Cardiac muscle cell (in vitro differentiated cells and primary cell): ENCODE data around the gene TP53TG5. TPM values are rescaled to one million over a fixed set of nuclear protein-coding genes. Genes with fewer than 3 reads are reported as not detected.
A peak's percentile ranks its signal among the peaks of the same experiment; 100 is the strongest.

ENCODE experiments used
- DNase-seq, 2 donors: peaks; one replicate each; pipeline versions ENCODE4 v3.0.0 to v3.0.0-alpha.2; 2010 to 2017; ENCODE audit warnings: low read depth in 1 of 2, low spot score in 1 of 2
- H3K27ac ChIP-seq: fragments of 200-600 bp; sonication (generic); 2 replicates; pipeline ENCODE4 v1.5.1; 2016
- H3K27me3 ChIP-seq: fragments of 200-600 bp; sonication (generic); 2 replicates; pipeline ENCODE4 v1.6.0; 2016; ENCODE audit warnings: control low read depth
- H3K36me3 ChIP-seq: fragments of 200-600 bp; sonication (generic); 2 replicates; pipeline ENCODE4 v1.5.1; 2016; ENCODE audit warnings: control low read depth
- H3K4me1 ChIP-seq: fragments of 200-600 bp; sonication (generic); 2 replicates; pipeline ENCODE4 v1.8.1; 2017; ENCODE audit warnings: low read depth, mild to moderate bottlenecking, mixed run types
- H3K4me3 ChIP-seq: fragments of 200-600 bp; sonication (generic); 2 replicates; pipeline ENCODE4 v1.5.1; 2016; ENCODE audit warnings: mild to moderate bottlenecking
- H3K9me3 ChIP-seq: fragments of 200-600 bp; sonication (generic); 2 replicates; pipeline ENCODE4 v1.5.1; 2017; ENCODE audit warnings: low read depth, mild to moderate bottlenecking, control low read depth
- CTCF ChIP-seq: IDR thresholded peaks from 2 replicates; pipeline ENCODE4 v1.5.1; 2012; ENCODE audit warnings: low read depth, mild to moderate bottlenecking, low read length
- polyA plus RNA-seq: library from polyadenylated mRNA; unstranded; fragments of >200 nt; fragmentation: Nextera tagmentation; extraction: Ambion mirVana; gene quantifications from 2 replicates; pipeline ENCODE4 v1.2.1, GENCODE V29; 2016
- total RNA-seq: library from RNA; depleted of rRNA; stranded (reverse); fragments of >200 nt; gene quantifications from 2 replicates; pipeline ENCODE4 v1.2.3, GENCODE V29; 2016

TP53TG5 gene
- total and polyA plus RNA-seq, 2 experiments from 2014 or later: 0.39 to 3.5 TPM

GRCh38 chr20:45362804-45363610 is 15.1 kb downstream of the TP53TG5 start, which contains the start of gene SYS1:
Gene SYS1, plus strand, starts transcription at chr20:45363156. Its CDS starts 376 bp downstream, at chr20:45363532.
- peaks cover 6% of the 10 kb centered on the region for H3K36me3 ChIP-seq
- peaks cover 14% of the 10 kb centered on the region for H3K4me1 ChIP-seq
- no peaks in the 10 kb centered on the region for H3K27me3 ChIP-seq
- peak within 1 kb of the TSS; percentile 71 for H3K4me3 ChIP-seq
- peak; percentile 81 for TF ChIP-seq CTCF
- DNase-seq: peak; percentile 98 to 99
- H3K9me3 ChIP-seq: no peaks in the 10 kb centered on the region
- H3K27ac ChIP-seq: peak within 1 kb of the TSS; percentile 94

GRCh38 chr20:45361793-45362192 is 16.3 kb downstream of the TP53TG5 start:
- H3K9me3 ChIP-seq: no peaks in the 10 kb centered on the region
- no peak for TF ChIP-seq CTCF
- no peaks in the 10 kb centered on the region for H3K27me3 ChIP-seq
- no peak for DNase-seq
- peaks cover 3% of the 10 kb centered on the region for H3K36me3 ChIP-seq
- H3K4me1 ChIP-seq: peaks cover 20% of the 10 kb centered on the region
- H3K4me3 ChIP-seq: no peak overlapping the region
- H3K27ac ChIP-seq: no peak overlapping the region

- no peak for TF ChIP-seq CTCF
- no peak overlapping the region for H3K4me3 ChIP-seq
- no peaks in the 10 kb centered on the region for H3K27me3 ChIP-seq
- DNase-seq: peak in 1 of 2 donors; percentile 89
- peaks cover 20% of the 10 kb centered on the region for H3K4me1 ChIP-seq
- H3K9me3 ChIP-seq: no peaks in the 10 kb centered on the region
- H3K36me3 ChIP-seq: no peaks in the 10 kb centered on the region
- peak overlapping the region; percentile 87 for H3K27ac ChIP-seq
Observed at GRCh38 chr20:45359406-45360148, 18.5 kb downstream of the TP53TG5 start.

- H3K9me3 ChIP-seq: no peaks in the 10 kb centered on the region
- DNase-seq: peak in 1 of 2 donors; percentile 82
- peaks cover 20% of the 10 kb centered on the region for H3K4me1 ChIP-seq
- H3K27ac ChIP-seq: peak overlapping the region; percentile 87
- no peak overlapping the region for H3K4me3 ChIP-seq
- no peak for TF ChIP-seq CTCF
- no peaks in the 10 kb centered on the region for H3K27me3 ChIP-seq
- H3K36me3 ChIP-seq: no peaks in the 10 kb centered on the region
Observed at GRCh38 chr20:45359069-45359405, 19.1 kb downstream of the TP53TG5 start.

GRCh38 chr20:45358282-45359068 is 19.6 kb downstream of the TP53TG5 start:
- no peaks in the 10 kb centered on the region for H3K27me3 ChIP-seq
- peak overlapping the region; percentile 87 for H3K27ac ChIP-seq
- no peaks in the 10 kb centered on the region for H3K36me3 ChIP-seq
- DNase-seq: peak in 1 of 2 donors; percentile 93
- H3K4me1 ChIP-seq: peaks cover 20% of the 10 kb centered on the region
- no peaks in the 10 kb centered on the region for H3K9me3 ChIP-seq
- TF ChIP-seq CTCF: no peak
- H3K4me3 ChIP-seq: no peak overlapping the region
